Stimulated activated naive CD4-positive, alpha-beta T cell (primary cell): ENCODE measurements around the gene EFNB2.

Source experiments
- DNase-seq, 6 experiments: peaks; one replicate each; lab custom pipeline; 2025; lab: John Stamatoyannopoulos, UW

EFNB2 gene

GRCh38 chr13:106500445-106500844 is 35.0 kb downstream of the EFNB2 start:
- no peak for DNase-seq

GRCh38 chr13:106499896-106500295 is 35.6 kb downstream of the EFNB2 start:
- no peak for DNase-seq

- DNase-seq = no peak
These were observed 36.3 kb downstream of the EFNB2 start for GRCh38 chr13:106499113-106499512.

- no peak for DNase-seq
These were observed 36.9 kb downstream of the EFNB2 start for GRCh38 chr13:106498571-106498970.

GRCh38 chr13:106498158-106498557 is 37.3 kb downstream of the EFNB2 start:
- DNase-seq = no peak

GRCh38 chr13:106497079-106497478 is 38.4 kb downstream of the EFNB2 start:
- no peak for DNase-seq

- DNase-seq = no peak
These were observed 39.1 kb downstream of the EFNB2 start for GRCh38 chr13:106496072-106496997.

GRCh38 chr13:106494936-106495335 is 40.5 kb downstream of the EFNB2 start:
- DNase-seq = no peak

GRCh38 chr13:106494506-106494905 is 41.0 kb downstream of the EFNB2 start:
- DNase-seq = no peak

- no peak for DNase-seq
These were observed 41.8 kb downstream of the EFNB2 start for GRCh38 chr13:106493533-106494220.

GRCh38 chr13:106492588-106493475 is 42.6 kb downstream of the EFNB2 start:
- DNase-seq = no peak

- no peak for DNase-seq
These were observed 43.4 kb downstream of the EFNB2 start for GRCh38 chr13:106491928-106492587.

- no peak for DNase-seq
These were observed 44.0 kb downstream of the EFNB2 start for GRCh38 chr13:106491463-106491862.

GRCh38 chr13:106490569-106491321 is 44.7 kb downstream of the EFNB2 start:
- DNase-seq = peak in 1 of 6 experiments; percentile 2

- no peak for DNase-seq
These were observed 45.5 kb downstream of the EFNB2 start for GRCh38 chr13:106489849-106490568.

- no peak for DNase-seq
These were observed 46.8 kb downstream of the EFNB2 start for GRCh38 chr13:106488686-106489085.

GRCh38 chr13:106488076-106488475 is 47.4 kb downstream of the EFNB2 start:
- DNase-seq = no peak

- no peak for DNase-seq
These were observed 48.3 kb downstream of the EFNB2 start for GRCh38 chr13:106487129-106487528.

- DNase-seq = no peak
These were observed 49.2 kb downstream of the EFNB2 start for GRCh38 chr13:106486287-106486686.

GRCh38 chr13:106484537-106485193 is 50.8 kb downstream of the EFNB2 start:
- DNase-seq = no peak
